ENCODE results near the gene CYRIA. TPM values are rescaled to one million over a fixed set of nuclear protein-coding genes. Genes with fewer than 3 reads are reported as not detected.

Gene CYRIA
- total RNA-seq, 4 donors from 2014 or later = 10.3 to 13.3 (median 11.2) TPM

GRCh38 chr2:16664809-16665747, 556 bp downstream of the CYRIA start:
- Histone ChIP-seq H3K4me3 (peak overlapping the region; percentile 71 to 88 (median 76)), H3K4me1 (peaks cover 28 to 65% (median 59%) of the 10 kb centered on the region in 4 donors), H3K36me3 (no peaks in the 10 kb centered on the region), H3K9me3 (no peaks in the 10 kb centered on the region), H3K27ac (replicated peaks in 1 of 4) (peak overlapping the region; percentile 64 to 81 (median 74)), H3K27me3 (no peaks in the 10 kb centered on the region)
- DNase-seq (ENCODE audit: extremely low spot score) = peak; percentile 90
- 4% methylated on average over 24 of the region's 34 CpGs for WGBS
- intact Hi-C loops (cut with DNase I) = no loop called here
- TF ChIP-seq POLR2A (IDR thresholded peaks at IDR 0.05; ENCODE audit: low read depth) = no peak
- TF ChIP-seq POLR2AphosphoS5 (IDR thresholded peaks at IDR 0.05) = no peak
- no peak for TF ChIP-seq EP300 (IDR thresholded peaks at IDR 0.05)
- TF ChIP-seq CTCF (IDR thresholded peaks at IDR 0.05) = no peak

GRCh38 chr2:16664052-16664731, 1.4 kb downstream of the CYRIA start:
- no peak for TF ChIP-seq POLR2A (IDR thresholded peaks at IDR 0.05; ENCODE audit: low read depth)
- peak in 1 of 2 donors; percentile 53 for TF ChIP-seq POLR2AphosphoS5 (IDR thresholded peaks at IDR 0.05)
- Histone ChIP-seq H3K4me1 (peaks cover 28 to 73% (median 67%) of the 10 kb centered on the region in 4 donors), H3K4me3 (peak overlapping the region; percentile 71 to 88 (median 76)), H3K36me3 (no peaks in the 10 kb centered on the region), H3K27me3 (no peaks in the 10 kb centered on the region), H3K27ac (replicated peaks in 1 of 4) (peak overlapping the region; percentile 64 to 81 (median 74)), H3K9me3 (no peaks in the 10 kb centered on the region)
- peak; percentile 91 for DNase-seq (ENCODE audit: extremely low spot score)
- intact Hi-C loops (cut with DNase I) = no loop called here
- 23% methylated on average over 9 of the region's 9 CpGs for WGBS

GRCh38 chr2:16663121-16663905, 2.3 kb downstream of the CYRIA start:
- peak overlapping the region; percentile 64 to 81 (median 74) for H3K27ac ChIP-seq (replicated peaks in 1 of 4)
- WGBS = 83% methylated on average over 4 of the region's 4 CpGs
- H3K9me3 ChIP-seq = no peaks in the 10 kb centered on the region
- H3K36me3 ChIP-seq = no peaks in the 10 kb centered on the region
- H3K27me3 ChIP-seq = no peaks in the 10 kb centered on the region
- DNase-seq (ENCODE audit: extremely low spot score) = peak; percentile 79
- intact Hi-C loops (cut with DNase I) = no loop called here
- H3K4me3 ChIP-seq = peak overlapping the region in 2 of 4 donors; percentile 71 to 88
- H3K4me1 ChIP-seq = peaks cover 32 to 82% (median 76%) of the 10 kb centered on the region in 4 donors
- TF ChIP-seq POLR2A (IDR thresholded peaks at IDR 0.05; ENCODE audit: low read depth) (no peak), EP300 (IDR thresholded peaks at IDR 0.05) (no peak), POLR2AphosphoS5 (IDR thresholded peaks at IDR 0.05) (no peak), CTCF (IDR thresholded peaks at IDR 0.05) (no peak)

- peak overlapping the region in 1 of 4 donors; percentile 12 for H3K27ac ChIP-seq (replicated peaks in 1 of 4)
- intact Hi-C loops (cut with DNase I) = no loop called here
- H3K4me3 ChIP-seq = no peak overlapping the region
- no peak for TF ChIP-seq CTCF (IDR thresholded peaks at IDR 0.05)
- no peak for TF ChIP-seq POLR2AphosphoS5 (IDR thresholded peaks at IDR 0.05)
- no peak for TF ChIP-seq EP300 (IDR thresholded peaks at IDR 0.05)
- no peak for TF ChIP-seq POLR2A (IDR thresholded peaks at IDR 0.05; ENCODE audit: low read depth)
- no peaks in the 10 kb centered on the region for H3K27me3 ChIP-seq
- WGBS = 67% methylated on average over 5 of the region's 5 CpGs
- DNase-seq (ENCODE audit: extremely low spot score) = peak; percentile 80
- H3K36me3 ChIP-seq = no peaks in the 10 kb centered on the region
- H3K9me3 ChIP-seq = no peaks in the 10 kb centered on the region
- H3K4me1 ChIP-seq = peaks cover 33 to 92% (median 86%) of the 10 kb centered on the region in 4 donors
These were observed 3.4 kb downstream of the CYRIA start for GRCh38 chr2:16661936-16662839.
